GM18873 (cell line): Measurements from ENCODE around the gene CNGA4.
"Not testable (repeated sequence)": the region's sequence is repeated elsewhere in the genome, so short reads cannot be mapped to it uniquely, and the experiment has no call there.

Source experiments
- ATAC-seq: cut with Tn5 transposase; IDR thresholded peaks from one replicate; pipeline ENCODE4 v1.9.1; 2021; ENCODE audit warnings: mild to moderate bottlenecking, moderate library complexity, moderate number of reproducible peaks; ENCODE audit not compliant: unreplicated experiment, low FRiP score

CNGA4 gene

DNA sequence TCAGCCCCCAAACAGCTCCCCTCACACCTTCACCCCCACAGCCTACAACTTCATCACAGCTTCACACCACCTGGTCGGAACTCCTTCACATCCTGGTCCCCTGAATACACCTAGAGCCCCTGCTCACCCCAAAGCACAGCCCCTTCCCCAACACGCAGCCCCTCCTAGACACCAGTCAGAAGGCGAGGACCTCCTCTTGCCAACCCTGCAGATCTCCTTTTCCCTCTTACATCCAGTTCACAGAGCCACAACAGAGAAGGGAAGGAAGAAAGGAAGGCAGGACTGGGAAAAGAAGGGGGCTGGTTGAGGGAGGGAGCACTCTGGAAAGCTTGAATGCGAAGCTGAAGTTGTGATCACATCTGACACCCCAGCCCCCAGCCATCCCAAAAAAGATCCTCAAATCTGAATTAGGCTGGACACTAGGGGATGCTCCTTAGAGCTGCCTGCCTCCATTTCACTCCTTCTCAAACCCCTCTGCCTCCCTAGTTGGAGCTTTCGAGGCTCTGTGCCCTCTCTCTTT, 21.4 kb downstream of the CNGA4 start:
- ATAC-seq: no peak

DNA sequence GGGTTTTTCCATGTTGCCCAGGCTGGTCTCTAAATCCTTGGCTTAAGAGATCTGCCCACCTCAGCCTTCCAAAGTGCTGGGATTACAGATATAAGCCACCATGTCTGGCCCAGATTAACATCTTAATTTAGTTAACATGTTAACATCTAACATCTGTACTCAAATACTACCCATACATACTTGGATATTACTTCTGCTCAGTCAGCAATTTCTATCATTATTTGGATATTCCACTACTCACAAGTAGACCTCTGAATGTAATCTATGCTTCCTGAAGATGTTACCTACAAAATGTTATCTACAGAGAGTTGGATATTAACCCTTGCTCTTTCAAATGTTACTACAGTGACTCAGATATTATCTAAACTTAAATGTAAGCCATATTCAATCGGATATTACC, 24.8 kb downstream of the CNGA4 start:
- ATAC-seq: no peak

DNA sequence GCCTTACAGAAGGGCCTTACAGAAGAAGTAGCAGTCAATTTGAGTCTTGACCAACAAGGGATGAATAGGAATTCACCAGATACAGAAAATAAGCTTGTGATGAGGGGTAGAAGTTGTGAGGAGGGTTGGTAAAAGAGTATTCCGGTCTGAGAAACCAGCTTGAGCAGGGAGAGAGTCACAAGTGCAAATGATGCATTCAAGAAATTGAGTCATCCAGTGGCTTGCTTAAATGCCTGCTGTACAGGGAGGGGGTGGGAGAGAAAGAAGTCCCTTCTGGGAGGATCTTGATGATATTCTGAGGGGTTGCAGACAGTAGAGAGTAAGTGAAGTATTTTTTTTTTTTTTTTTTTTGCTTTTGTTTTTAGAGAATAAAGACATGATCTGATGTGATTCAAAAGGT, 29.9 kb downstream of the CNGA4 start:
- ATAC-seq: no peak

DNA sequence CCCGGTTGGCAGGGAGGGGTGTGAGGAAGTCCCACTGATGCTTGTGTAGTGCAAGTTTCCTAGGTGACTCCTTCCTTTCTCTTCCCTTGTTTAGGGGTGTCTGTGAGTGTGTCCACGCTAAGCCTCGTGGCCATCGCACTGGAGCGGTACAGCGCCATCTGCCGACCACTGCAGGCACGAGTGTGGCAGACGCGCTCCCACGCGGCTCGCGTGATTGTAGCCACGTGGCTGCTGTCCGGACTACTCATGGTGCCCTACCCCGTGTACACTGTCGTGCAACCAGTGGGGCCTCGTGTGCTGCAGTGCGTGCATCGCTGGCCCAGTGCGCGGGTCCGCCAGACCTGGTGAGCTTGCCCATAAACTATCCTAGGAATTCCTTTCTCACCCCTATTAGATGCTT, 31.1 kb downstream of the CNGA4 start:
- ATAC-seq: no peak

DNA sequence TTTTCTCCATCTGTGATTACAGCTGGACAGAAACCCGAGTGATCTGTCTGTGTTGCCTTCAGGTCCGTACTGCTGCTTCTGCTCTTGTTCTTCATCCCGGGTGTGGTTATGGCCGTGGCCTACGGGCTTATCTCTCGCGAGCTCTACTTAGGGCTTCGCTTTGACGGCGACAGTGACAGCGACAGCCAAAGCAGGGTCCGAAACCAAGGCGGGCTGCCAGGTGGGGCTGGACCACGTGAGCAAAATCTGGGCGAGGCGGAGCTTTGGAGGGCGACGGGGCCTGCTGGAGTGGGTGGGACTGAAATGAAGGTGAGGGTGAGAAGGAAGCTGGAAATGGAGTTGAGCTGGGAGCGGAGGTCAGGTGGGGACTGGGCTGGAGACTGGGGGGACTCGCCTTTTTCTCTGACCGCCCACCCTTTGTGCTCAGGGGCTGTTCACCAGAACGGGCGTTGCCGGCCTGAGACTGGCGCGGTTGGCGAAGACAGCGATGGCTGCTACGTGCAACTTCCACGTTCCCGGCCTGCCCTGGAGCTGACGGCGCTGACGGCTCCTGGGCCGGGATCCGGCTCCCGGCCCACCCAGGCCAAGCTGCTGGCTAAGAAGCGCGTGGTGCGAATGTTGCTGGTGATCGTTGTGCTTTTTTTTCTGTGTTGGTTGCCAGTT, 31.8 kb downstream of the CNGA4 start:
- no peak for ATAC-seq

DNA sequence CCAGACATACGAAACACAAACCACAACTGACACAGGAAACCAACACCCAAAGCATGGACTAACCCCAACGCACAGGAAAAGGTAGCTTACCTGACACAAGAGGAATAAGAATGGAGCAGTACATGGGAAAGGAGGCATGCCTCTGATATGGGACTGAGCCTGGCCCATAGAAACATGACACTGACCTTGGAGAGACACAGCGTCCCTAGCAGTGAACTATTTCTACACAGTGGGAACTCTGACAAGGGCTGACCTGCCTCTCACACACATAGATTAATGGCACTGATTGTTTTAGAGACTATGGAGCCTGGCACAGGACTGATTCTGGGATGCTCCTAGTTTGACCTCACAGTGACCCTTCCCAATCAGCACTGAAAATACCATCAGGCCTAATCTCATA, 32.7 kb downstream of the CNGA4 start:
- ATAC-seq: no peak

DNA sequence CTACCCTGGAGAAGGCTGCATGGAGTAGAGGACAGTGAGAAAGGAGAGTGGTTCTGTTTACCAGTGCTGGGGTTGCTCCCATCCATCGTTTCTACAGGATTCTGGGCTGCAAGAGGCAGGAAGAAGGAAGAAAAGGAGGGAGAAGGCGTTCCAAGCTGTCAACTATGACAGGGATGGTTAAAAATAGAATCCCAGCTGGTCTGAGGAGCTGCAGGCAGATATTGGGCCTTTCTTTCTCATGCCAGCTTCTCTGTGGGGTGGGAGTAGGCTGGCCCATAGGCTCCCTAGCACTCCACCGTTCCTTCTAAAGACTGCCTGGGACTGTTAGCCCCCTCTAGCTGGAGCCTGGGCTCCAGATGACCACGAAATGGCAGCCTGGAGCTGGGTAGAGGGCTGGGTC, 34.3 kb downstream of the CNGA4 start:
- no peak for ATAC-seq

DNA sequence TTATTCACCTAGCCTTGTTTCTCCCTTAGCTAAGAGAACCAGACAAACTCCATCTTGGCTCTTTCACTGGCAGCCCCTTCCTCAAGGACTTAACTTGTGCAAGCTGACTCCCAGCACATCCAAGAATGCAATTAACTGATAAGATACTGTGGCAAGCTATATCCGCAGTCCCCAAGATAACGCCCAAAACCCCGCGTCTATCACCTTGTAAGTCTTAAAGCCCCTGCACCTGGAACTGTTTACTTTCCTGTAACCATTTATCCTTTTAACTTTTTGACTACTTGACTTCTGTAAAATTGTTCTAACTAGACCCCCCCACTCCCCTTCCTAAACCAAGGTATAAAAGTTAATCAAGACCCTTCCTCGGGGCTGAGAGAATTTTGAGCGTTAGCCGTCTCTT, 41.9 kb downstream of the CNGA4 start:
- not testable (repeated sequence) for ATAC-seq

DNA sequence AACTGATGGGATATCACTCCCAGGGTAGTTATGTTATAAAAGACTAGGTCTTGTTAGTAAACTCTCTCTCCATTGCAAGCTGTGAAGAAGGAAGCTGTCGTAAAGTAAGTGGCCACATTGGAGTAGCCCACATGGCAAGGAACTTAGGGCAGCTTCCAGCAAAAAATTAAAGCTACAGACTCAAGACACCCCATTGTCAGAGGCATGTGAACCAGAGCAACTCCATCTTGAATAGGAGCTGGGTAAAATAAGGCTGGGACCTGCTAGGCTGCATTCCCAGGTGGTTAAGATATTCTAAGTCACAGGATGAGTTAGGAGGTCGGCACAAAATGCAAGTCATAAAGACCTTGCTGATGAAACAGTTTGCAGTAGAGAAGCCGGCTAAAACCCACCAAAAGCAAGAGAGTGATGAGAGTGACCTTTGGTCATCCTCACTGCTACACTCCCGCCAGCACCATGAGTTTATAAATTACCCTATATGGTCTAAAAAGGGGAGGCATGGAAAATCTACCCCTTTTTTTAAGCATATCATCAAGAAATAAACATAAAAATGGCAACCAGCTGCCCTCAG, 44.6 kb downstream of the CNGA4 start:
- ATAC-seq: no peak

DNA sequence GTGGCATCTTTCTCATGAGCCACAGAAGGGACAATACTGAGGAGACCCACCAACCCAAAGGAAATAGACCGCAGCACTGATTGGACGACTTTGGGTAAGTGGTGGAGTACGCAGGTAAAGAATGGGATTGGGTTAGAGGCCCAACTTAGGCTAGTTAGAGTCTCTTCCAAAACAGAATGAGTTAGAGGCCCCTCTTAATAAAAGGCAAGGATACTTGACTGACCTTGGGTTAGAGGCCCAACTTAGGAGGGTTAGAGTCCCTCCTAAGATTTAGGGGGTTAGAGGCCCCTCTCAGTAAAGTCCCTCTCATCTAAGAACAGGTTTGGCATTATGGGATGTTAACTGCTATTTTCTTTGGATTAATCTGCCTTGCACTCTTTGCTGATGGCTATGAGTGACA, 45.4 kb downstream of the CNGA4 start:
- no peak for ATAC-seq

DNA sequence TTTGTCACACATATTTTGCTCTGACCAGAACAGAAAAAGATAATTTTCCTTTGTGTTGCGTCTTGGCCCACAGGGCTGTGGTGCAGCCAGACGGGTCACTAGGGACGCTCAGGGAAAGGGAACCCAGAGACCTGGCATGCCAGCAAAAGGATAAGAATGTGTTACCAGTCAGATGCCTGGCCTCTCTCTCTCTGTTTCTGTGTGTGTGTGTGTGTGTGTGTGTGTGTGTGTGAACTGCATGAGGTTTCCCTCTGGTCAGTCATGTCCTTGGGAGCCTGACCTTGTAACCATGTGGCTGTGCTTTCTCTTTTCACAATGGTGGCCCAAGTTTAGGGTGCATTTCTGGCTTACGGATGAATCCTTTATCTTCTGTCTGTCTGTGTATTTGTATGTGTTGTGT, 46.1 kb downstream of the CNGA4 start:
- no peak for ATAC-seq
